Right renal pelvis (tissue), 4 donors: ENCODE data around the gene CTNND2. TPM values are rescaled to one million over a fixed set of nuclear protein-coding genes. Genes with fewer than 3 reads are reported as not detected.
A peak's percentile ranks its signal among the peaks of the same experiment; 100 is the strongest.

Experiments
- DNase-seq, 4 donors: peaks; one replicate each; pipeline ENCODE4 v3.0.0-alpha.2; 2013; ENCODE audit warnings: low read depth in 4 of 4, low spot score in 3 of 4, missing footprints in 1 of 4
- polyA plus RNA-seq, 4 donors: library from polyadenylated mRNA; unstranded; fragments of 120-200 nt; gene quantifications; one replicate each; pipeline ENCODE4 v1.2.1, GENCODE V29; 2013; ENCODE audit not compliant: insufficient read length in 4 of 4

CTNND2 gene
- polyA plus RNA-seq, 4 donors = 1.9 to 2.8 (median 2.5) TPM

DNA sequence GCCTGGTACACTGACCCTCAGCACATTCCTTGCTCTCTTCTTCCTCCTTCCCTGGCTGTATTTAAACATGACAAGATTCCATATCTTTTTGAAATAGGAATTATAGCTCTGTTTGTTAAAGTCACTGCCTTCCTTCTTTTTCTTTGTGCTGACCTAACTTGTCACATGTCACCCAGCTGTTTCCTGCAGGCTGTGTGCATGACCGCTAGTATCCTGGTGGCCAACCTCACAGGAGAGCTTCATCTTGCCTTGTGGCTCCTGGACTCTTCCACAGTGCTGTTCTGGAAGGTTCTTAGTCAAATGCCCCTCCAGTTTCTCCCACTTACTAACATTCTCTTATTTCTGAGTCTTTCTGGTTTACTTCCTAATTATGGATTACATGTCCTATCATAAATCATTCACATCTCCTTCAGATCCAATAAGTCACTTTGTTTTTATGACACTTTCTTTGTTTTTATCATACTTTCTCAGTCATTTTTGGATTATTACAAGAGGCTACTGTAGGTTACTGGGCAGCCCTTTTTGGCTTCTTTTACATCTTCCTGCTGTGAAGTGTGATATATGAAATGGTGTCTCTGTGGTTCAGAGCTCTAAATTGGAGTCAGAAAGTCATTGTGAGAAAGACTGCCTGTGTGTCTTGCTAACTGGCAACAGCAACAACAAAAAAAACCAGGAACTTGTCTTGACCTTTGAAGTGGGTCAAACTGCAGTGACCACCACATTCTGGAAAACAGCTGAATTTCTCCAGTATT lies 679.6 kb downstream of the CTNND2 start:
- no peak for DNase-seq

DNA sequence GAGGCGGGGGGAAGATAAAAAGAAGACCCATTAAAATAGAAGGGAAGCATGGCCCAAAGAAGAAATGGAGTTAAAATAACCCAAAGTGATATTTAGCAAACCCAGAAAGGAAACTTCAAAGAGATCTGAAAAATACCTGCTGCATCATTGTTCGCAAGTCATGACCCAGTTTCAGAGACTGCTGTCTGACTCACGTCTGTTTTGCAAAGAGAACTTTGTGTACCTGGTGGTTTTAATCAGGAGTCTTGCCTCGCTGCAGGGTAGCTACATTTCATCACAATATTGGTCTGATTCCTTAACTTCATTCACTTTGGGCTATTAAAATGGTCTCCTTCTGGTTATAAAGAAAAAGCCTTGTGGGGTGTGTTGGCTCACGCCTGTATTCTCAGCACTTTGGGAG lies 682.1 kb downstream of the CTNND2 start:
- DNase-seq = no peak

DNA sequence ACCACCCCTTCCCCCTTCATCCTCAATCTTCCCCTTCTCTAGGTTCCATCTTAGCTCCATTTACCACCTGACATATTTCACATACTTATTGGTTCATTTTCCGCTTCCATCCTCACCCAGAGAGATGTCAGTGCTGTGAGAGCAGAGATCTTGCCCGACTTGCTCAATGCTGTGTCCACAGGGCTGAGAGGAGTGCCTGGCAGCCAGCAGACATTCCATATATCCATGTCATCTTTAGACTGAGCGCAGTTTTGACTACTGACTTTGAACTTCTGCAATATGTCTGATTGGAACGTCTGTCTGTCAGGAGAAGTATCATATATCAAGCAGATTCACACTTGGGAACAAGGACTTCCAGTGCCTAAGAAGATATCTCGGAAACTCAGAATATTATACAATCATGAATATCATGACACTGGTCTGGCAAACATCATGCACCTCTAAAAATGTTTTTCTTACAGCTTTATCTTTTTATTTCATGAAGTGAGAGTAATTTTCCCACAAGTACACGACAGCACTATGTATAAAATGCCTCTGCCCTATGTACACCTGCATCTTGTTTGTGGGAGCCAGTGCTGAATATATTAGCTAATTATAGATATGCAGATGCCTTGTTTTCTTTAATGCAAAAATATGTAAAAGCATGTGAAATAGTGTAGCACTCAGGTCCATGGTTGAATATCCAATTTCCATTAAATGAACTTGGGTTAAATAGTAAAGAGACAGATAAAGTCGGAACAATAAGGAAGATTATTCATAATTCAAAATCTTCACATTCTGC lies 689.2 kb downstream of the CTNND2 start:
- no peak for DNase-seq

DNA sequence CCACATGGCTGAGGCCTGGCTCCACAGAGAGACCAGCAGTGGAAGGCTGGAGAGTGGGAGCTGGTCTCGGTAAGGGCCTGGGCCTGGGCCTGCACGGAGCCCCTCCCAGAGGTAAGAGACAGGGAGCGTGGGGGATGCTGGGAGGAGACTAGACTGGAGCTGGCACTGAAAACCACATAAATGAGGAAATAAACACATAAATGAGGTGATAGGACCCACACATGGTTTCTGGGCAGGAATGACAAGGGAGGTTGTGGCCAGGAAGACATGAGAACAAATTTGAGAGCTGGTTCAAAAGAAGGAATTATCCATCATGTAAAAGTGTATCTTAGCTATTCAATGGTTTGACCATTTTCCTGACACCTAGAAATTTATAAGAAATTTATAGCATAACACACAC lies 691.5 kb downstream of the CTNND2 start:
- DNase-seq = no peak

DNA sequence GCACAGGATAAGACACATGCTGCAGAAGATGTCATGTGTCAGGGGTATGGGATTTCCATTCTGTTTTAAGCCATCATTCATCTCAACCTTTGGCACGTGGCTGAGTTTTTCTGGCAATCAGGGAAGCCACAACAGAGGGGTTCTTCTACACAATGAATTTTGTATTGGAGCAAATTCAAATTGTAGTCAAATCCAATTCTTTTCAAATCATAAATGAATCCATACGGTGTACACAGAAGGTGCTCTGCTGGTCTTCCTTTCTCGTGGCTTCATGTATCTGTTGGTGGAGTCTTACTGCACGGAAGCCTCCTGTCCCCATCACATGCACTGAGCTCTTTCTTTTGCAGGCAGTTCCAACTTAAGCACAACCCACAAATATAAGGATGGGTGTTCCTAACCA lies 706.5 kb downstream of the CTNND2 start:
- DNase-seq = no peak

DNA sequence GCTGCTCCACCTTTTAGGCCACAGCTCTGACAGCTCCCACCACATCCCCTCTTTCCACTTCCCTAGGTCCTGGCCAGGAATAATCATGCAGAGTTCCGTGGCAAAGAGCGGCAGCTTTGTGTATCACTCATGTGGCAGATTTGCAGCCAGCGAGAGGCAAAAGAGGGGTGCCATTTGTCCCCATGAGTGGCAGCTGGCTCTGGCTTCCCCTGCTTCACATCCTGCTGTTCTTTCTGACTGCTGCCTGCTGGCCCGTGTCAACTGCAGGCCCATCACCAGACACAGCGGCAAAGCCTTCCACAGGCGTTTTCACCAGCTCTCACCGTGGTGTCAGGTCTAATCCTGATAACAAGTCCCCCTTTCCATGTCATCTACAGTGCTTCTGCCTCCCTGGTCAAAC lies 712.6 kb downstream of the CTNND2 start:
- no peak for DNase-seq

DNA sequence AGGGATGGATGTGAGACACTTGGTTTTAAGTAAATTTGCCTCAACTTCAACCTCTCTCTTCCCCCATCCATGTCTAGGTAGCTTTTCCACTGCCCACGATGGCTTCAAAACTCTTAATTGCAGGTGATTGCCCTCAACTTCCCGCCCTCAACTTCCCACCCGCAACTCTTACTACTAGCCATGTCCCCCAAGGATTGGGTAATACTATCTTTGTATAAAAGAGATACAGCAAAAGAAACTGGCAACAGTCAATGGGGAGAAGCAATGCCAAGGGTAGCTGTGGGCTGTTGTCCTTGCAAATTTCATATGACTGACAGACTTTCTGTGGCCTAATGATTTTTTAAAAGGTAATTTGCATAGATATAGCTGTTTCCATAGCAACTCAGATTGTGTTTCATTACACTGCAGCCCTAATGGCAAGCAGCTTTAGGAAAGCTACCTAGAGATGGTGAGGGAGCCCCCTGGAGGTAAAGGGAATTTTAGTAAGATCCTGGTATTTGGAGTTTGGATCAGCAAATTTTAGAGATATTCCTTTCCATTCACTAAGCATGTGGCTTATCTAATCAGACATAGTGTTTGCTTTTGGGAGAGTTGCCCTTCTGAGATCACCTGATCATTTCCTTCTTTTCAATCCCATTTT lies 721.7 kb downstream of the CTNND2 start:
- DNase-seq = peak in 2 of 4 donors; percentile 20 to 23

DNA sequence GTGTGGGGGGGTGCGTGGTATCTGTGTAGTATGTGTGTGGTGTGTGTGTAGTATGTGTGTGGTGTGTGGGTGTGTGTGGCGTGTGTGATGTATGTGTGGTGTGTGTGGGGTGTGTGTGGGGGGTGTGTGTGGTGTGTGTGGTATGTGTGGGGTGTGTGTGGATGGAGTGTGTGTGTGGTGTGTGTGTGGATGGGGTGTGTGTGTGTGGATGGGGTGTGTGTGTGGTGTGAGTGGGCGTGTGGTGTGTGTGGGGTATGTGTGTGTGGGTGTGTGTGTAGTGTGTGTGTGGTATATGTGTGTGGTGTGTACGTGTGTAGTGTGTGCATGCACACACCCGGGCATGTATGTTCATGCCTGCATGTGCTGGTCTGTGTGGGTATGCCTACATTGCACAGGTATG lies 722.3 kb downstream of the CTNND2 start:
- no peak for DNase-seq

DNA sequence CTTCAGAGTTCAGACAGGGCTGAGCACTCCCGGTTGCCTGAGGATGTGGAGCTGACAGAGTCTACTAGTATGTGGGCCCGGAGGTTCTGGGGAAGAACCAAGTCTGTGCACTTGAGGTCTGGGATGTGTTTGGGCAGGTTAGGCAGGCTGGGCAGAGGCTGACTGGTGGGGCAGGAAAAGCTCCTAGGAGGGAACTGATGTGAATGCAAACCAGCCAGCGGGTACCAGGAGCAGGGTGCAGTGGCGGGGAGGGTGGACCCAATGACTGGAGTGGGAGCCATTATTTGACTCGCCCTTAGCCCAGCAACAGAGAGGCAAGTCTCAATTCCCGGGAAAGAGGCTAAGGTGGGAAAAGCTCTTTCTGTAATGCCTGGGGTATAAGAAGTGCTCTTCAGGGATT lies 723.4 kb downstream of the CTNND2 start:
- no peak for DNase-seq

DNA sequence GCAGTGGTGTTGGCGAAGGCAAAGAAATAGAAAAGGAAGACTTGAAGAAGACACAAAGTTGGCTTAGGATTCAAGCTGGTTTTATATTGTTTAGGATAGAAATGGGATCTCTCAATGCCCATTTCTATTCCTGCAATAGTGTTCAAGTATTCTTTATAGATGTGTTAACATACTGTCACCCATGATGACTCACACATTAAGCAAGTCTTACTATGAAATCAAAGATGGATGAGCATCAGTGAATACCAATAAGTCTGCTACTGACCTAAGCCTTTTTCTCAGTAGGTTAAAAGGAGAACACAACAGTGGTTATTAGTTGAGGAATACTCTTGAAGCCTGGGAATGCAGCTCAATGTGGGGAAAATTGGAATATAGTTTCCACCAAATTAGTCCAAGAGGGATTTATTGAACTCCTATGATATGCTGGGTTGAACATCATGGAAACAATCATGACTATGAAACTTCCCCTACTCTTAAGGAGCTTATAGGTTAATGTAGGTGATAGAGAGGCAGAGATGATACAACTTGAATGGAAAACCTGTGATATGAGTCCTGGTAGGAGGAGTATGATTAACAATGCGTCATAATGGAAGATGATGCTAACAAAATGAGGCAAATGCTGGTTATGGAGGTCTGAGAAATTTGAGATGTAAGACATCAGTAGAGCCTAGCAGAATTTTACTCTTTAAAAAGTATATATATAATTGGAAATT lies 726.1 kb downstream of the CTNND2 start:
- no peak for DNase-seq

DNA sequence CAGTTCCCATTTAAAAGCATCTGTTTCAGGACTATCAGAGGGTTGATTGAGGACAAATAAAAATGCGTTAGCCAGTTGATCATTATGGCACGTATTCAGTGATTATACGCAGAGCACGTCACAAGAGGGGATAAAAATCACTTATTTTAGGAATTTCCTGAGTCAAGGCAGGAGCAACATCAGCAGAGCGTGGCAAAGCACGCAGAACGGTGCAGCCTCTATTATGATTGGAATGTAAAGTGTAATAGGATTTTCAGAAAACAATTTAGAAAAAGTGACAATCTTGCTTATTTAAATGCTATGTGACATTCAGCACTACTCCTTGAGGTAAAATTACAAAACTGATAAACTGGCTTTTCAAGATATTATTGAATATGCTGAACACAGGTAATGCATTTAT lies 729.7 kb downstream of the CTNND2 start:
- DNase-seq = no peak

DNA sequence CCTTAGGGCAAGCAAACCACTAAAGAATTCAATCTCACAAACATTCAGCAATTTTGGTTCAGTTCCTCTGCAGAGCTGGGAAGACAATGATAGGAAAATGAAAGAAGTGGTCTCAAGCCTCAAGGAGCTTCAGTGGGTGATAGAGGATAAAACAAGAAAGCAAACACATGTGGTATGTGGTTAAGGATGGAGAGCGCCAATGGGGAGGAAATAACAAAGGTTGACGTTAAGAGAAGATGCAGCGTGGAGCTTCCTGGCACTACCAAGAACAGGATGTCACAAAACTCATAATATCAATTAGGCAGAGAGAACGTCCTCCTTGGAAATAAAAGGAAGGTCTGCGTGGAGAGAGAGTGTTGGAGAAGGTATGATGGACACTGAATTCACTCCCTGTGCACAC lies 731.8 kb downstream of the CTNND2 start:
- no peak for DNase-seq

DNA sequence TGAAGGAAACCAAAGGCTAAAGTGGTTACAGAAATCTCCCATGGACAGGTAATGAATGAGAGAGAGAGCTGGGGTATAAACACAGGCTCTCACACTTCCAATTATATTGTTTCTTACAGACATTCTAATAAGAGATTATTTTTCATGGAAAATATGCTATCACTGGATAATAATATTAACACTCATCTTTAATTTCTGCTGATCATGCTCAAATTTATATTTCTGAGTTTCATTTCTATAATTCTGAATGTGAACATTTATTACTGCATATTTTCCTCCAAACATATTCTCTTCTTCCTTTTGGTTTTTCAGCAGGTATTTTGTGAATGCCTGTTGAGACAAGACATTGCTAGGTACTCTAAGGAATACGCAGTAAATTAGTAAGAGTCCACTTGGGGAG lies 733.0 kb downstream of the CTNND2 start:
- no peak for DNase-seq

DNA sequence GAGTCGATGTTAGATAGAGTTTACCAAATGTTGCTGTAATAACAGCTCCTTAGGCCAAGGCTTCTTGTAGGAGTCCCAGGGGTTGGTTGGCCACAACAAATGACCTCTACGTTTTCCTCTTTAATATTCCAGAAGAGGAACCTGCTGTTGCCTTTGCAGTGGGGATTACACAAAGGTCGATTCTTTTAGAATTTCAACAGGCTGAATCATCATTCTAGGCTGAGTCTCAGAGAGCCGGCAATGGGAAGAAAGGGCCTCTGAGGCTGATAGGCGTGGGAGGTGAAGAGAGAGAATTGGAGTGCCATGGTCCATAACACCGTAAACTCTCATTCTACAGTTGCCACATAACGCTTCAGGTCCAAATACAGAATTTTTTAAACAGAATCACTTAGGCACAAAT lies 737.3 kb downstream of the CTNND2 start:
- DNase-seq = no peak

DNA sequence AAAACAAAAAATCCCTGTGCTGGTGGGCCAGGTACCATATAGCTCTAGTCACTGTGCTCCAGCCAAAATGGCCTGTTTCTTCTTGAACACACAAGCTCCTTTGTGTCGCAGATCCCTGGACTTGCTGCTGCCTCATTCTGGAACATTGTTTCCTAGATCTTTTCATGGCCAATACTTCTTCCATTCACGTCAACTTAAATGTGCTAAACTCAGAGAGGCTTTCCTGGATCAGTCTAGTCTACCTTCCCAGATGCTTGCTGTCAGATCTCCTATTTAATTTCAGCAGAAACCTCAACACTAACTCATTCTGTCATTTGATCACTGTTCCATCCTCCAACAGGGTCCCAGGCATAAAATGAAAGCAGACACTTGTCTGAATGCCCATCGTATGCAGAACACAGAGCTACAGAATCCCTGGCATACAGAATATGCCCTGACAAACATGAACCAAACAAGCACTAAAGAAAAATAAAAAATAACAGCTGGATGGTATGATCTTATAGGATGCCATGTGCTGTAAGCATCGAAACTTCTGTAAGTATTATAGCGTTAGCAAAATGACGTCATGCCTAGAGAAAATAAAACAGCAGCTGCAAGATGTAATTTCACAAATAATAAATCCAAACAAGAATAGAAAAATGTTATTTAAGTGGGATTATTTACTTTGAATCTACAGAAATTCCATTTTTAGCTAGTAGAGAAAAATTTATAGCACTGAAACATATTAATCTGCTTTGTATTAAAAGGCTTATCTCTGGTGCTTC lies 739.5 kb downstream of the CTNND2 start:
- DNase-seq = no peak

DNA sequence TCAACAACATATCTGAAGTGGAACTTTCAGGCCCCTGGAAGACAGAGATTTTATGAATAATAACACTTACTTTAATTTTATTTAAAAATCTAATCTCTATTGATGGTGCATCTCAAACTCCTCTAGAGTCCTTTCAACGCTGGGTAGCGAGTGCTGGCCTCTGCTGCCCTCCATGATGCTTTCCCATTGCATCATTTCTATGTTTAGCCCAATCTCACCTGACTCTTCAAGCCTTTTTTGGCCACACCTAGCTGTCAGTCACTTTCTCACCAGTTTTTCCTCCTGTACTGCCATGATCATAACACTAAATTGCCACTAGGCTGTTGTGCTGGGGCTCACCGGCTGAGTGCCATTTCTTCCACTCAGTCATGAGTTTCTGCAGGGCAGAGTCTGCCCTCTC lies 747.1 kb downstream of the CTNND2 start:
- DNase-seq = no peak

DNA sequence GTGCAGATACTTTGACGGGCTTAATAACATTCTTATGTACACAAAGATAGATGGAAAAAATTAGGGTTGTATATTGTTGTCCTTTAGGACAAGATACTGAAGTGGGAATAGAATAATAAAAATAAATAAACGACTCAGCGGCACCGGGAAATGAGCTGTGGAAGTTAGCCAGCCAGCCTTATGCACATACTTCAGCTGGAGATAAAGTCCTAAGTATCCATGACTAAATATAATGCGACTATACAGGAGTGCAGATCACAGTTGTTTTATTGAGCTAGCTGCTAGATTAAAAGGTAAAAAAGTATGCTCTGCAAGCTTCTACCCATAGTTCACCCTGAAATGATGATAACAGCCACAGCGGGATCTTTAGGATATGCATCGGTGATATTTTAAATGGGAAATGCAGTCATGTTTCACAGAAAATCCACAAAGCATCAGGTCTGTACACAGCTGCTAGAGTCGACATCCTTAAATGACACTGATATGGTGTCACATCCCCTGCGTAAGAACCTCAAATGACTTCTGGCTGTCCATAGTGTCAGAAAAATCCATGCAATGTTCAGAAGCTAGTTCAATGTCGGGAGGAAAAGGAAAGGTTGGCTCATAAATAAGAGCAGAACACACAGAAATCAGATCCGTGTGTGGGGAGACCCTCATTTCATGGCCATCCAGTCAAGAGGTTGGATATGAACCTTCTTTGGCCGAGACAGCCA lies 750.4 kb downstream of the CTNND2 start:
- no peak for DNase-seq

DNA sequence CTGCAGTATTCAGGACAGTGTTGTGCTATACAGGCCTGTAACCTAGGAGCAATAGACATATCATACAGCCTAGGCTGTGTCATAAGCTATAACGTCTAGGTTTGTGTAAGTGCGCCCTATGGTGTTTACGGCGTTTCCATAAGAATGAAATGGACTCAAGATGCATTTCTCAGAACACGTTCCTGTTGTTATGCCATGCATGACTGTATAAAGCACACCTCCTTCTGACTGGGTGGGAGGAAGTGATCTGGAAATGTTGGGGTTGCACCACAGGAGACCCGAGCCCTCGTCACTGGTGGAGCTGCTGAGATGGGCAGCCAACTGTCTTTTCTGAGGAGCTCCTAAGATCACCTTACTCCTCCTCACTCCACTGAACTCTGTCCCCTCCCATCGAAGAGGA lies 751.9 kb downstream of the CTNND2 start:
- no peak for DNase-seq

DNA sequence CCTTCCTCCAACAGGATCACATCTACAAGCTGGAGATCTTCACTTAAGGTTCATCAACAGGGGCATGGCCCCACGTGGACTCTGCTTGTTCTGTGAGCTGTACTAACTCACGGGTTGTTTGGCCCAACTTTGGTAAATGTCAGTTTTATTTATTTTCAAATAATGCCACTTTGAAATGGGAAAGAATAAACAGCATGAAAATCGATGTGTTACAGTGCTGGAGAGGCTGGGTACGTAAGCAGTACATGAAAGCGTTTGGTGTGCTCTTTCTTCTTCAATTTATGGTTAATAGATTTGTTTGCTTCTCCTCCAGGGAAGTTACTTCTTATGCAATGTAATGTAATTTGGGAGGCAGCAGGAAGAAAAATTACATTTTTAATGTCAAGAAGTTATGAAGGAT lies 753.3 kb downstream of the CTNND2 start:
- no peak for DNase-seq
